K562 (cell line): Measurements from ENCODE around the gene DCP2. TPM values are rescaled to one million over a fixed set of nuclear protein-coding genes. Genes with fewer than 3 reads are reported as not detected.

Source experiments
- C11orf30 ChIP-seq: fragments of 450-650 bp; IDR thresholded peaks from 2 replicates; pipeline ENCODE4 v1.6.1; 2016; ENCODE audit warnings: low read depth, mild to moderate bottlenecking
- CC2D1A ChIP-seq: fragments of 450-650 bp; IDR thresholded peaks from 2 replicates; pipeline ENCODE4 v1.6.1; 2017; ENCODE audit warnings: mild to moderate bottlenecking
- CCAR2 ChIP-seq: fragments of 200-400 bp; formaldehyde crosslinking; IDR thresholded peaks from 2 replicates; pipeline ENCODE4 v1.6.1; 2017; ENCODE audit warnings: mild to moderate bottlenecking, low read depth, low read length
- ERF ChIP-seq: fragments of 450-650 bp; formaldehyde crosslinking; IDR thresholded peaks from 2 replicates; pipeline ENCODE4 v1.4.0; 2020; ENCODE audit warnings: mild to moderate bottlenecking, mixed read lengths
- HNRNPLL ChIP-seq: fragments of 200-400 bp; formaldehyde crosslinking; IDR thresholded peaks from 2 replicates; pipeline ENCODE4 v1.6.1; 2017; ENCODE audit warnings: low read length, low read depth, mild to moderate bottlenecking; ENCODE audit not compliant: poor library complexity, severe bottlenecking
- IFI16 ChIP-seq: fragments of 250-450 bp; sonication (Bioruptor Pico); IDR thresholded peaks from 2 replicates; pipeline ENCODE4 v2.1.2; 2022; ENCODE audit warnings: mild to moderate bottlenecking, inconsistent platforms
- NRF1 ChIP-seq, 2 experiments: fragments of 450-650 bp; IDR thresholded peaks in 1 of 2; conservative IDR thresholded peaks in 1 of 2; 2 replicates each; pipeline ENCODE4 v1.6.1; 2014; ENCODE audit warnings: mild to moderate bottlenecking in 2 of 2
- PCBP1 ChIP-seq: fragments of 200-400 bp; formaldehyde crosslinking; IDR thresholded peaks from 2 replicates; pipeline ENCODE4 v1.6.1; 2018; ENCODE audit warnings: mild to moderate bottlenecking, low read depth, low read length; ENCODE audit not compliant: poor library complexity, severe bottlenecking
- POLR2A ChIP-seq: fragments of 450-650 bp; conservative IDR thresholded peaks from 2 replicates; pipeline ENCODE4 v1.6.1; 2016
- POLR2B ChIP-seq: fragments of 450-650 bp; IDR thresholded peaks from 2 replicates; pipeline ENCODE4 v1.6.1; 2018; ENCODE audit warnings: low read depth; ENCODE audit not compliant: partially characterized antibody
- ZBTB33 ChIP-seq: sonication (generic); formaldehyde crosslinking; IDR thresholded peaks from 2 replicates; pipeline ENCODE4 v1.8.1; 2023; ENCODE audit warnings: mild to moderate bottlenecking, missing genetic modification reagents
- ZC3H8 ChIP-seq: fragments of 450-650 bp; IDR thresholded peaks from 2 replicates; pipeline ENCODE4 v1.6.1; 2017
- ZFX ChIP-seq: sonication (generic); formaldehyde crosslinking; IDR thresholded peaks from 2 replicates; pipeline ENCODE4 v1.8.0; 2022; ENCODE audit warnings: mild to moderate bottlenecking, missing genetic modification reagents, moderate library complexity
- ZNF212 ChIP-seq: fragments of 450-650 bp; formaldehyde crosslinking; IDR thresholded peaks from 2 replicates; pipeline ENCODE4 v1.4.0; 2020; ENCODE audit warnings: mild to moderate bottlenecking
- ZNF75A ChIP-seq: fragments of 450-650 bp; formaldehyde crosslinking; IDR thresholded peaks from 2 replicates; pipeline ENCODE4 v1.4.0; 2020; ENCODE audit warnings: mild to moderate bottlenecking
- polyA plus RNA-seq, 8 experiments: library from polyadenylated mRNA; depleted of rRNA in 4 of 8; stranded (reverse) in 5 of 8; unstranded in 3 of 8; fragments of >200 nt; fragmentation: Nextera tagmentation in 2 of 8; fragmentation: Illumina TruSeq in 1 of 8; extraction: Ambion mirVana in 2 of 8; extraction: Trizol in 1 of 8; gene quantifications; 2 replicates each; pipeline versions ENCODE4 v1.2.1 to v1.2.3, GENCODE V29; 2011 to 2014; ENCODE audit warnings: inconsistent platforms in 1 of 8, missing spikeins in 1 of 8
- total RNA-seq, 7 experiments: library from RNA; depleted of rRNA in 6 of 7; stranded (reverse); fragments of >200 nt in 6 of 7; fragmentation: Illumina TruSeq in 2 of 7; extraction: Trizol in 2 of 7; gene quantifications; 2 replicates each; pipeline versions ENCODE4 v1.2.1 to v1.2.3, GENCODE V29; 2011 to 2021; ENCODE audit warnings: low replicate concordance in 1 of 7
- TF ChIP-seq, protein P1 (sequence below): sonication (generic); formaldehyde crosslinking; IDR thresholded peaks from 2 replicates; pipeline ENCODE4 v1.8.1; 2023; ENCODE audit warnings: mild to moderate bottlenecking, missing genetic modification reagents
- TF ChIP-seq, protein P2 (sequence below): fragments of 250-450 bp; sonication (Bioruptor Pico); IDR thresholded peaks from 2 replicates; pipeline ENCODE4 v1.5.0; 2021; ENCODE audit warnings: mild to moderate bottlenecking, borderline replicate concordance
- TF ChIP-seq, protein P3 (sequence below): fragments of 250-450 bp; sonication (Bioruptor Pico); IDR thresholded peaks from 2 replicates; pipeline ENCODE4 v1.5.0; 2022; ENCODE audit warnings: mild to moderate bottlenecking

The DCP2 gene
- total and polyA plus RNA-seq, 9 of the 15 experiments (the other 6 are each of a cell fraction or from before 2014, with no cell fraction given): 25.9 to 109 (median 46.7) TPM

DNA sequence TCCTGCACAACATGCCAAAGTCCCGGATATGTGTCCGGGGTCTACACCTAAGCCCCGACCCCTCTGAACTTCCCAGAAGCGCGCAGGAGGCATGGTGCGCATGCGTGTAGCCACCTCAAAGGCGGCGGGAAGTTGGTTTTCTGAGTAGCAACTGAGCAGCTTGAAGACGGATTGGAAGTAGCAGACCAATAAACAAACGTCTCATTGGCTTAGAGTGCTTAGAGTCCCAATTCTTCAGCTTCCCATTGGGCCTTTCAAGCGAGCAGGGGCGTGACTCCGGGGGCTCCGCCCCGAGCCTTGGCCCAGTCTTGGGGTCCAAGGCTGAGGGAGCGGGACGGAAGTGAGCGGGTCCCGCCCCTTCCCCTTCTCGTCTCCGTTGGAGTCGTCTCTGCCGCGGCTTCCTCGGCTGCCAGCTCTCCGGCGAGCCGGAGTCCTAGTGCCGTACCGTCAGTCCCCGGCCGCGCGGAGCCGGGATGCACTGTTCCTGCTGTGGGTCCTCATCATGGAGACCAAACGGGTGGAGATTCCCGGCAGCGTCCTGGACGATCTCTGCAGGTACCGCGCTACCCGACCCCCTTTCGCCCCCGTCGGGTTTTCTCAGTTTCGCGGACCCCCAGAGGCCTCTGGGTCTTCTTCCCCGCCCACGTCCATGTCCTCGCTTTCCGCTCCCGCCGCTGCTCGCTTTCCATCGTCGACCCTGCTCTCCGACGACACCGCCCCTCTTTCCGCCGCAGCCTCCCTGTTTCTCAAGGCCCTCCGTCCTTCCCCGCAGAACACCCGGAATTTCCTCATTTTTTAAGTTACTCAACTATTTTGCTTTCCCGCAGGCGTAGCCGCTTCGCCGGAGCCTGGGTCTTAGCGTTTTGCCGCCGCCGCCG, at the start of gene DCP2 (continued):
- TF ChIP-seq, protein P1, sequence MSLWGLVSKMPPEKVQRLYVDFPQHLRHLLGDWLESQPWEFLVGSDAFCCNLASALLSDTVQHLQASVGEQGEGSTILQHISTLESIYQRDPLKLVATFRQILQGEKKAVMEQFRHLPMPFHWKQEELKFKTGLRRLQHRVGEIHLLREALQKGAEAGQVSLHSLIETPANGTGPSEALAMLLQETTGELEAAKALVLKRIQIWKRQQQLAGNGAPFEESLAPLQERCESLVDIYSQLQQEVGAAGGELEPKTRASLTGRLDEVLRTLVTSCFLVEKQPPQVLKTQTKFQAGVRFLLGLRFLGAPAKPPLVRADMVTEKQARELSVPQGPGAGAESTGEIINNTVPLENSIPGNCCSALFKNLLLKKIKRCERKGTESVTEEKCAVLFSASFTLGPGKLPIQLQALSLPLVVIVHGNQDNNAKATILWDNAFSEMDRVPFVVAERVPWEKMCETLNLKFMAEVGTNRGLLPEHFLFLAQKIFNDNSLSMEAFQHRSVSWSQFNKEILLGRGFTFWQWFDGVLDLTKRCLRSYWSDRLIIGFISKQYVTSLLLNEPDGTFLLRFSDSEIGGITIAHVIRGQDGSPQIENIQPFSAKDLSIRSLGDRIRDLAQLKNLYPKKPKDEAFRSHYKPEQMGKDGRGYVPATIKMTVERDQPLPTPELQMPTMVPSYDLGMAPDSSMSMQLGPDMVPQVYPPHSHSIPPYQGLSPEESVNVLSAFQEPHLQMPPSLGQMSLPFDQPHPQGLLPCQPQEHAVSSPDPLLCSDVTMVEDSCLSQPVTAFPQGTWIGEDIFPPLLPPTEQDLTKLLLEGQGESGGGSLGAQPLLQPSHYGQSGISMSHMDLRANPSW (CRISPR knock-in tag): no peak
- TF ChIP-seq ZC3H8 (no peak), PCBP1 (peak; percentile 50), CC2D1A (0 out of 2 replicates have a peak, but pooled peaks have one; percentile 33), POLR2A (peak; percentile 97), POLR2B (peak; percentile 92), ZNF212 (no peak), HNRNPLL (peak; percentile 76), C11orf30 (peak; percentile 46; the same call in 1 of the 2 replicates), ZFX (CRISPR knock-in tag) (peak; percentile 82), ZBTB33 (CRISPR knock-in tag) (0 out of 2 replicates have a peak, but pooled peaks have one; percentile 11), ZNF75A (CRISPR knock-in tag) (no peak), IFI16 (CRISPR knock-in tag) (no peak), ERF (CRISPR knock-in tag) (no peak), CCAR2 (no peak), NRF1 (conservative IDR thresholded peaks at IDR 0.05 in 1 of 2, IDR thresholded peaks at IDR 0.05 in 1 of 2) (peak; percentile 97 to 98)
- TF ChIP-seq, protein P2, sequence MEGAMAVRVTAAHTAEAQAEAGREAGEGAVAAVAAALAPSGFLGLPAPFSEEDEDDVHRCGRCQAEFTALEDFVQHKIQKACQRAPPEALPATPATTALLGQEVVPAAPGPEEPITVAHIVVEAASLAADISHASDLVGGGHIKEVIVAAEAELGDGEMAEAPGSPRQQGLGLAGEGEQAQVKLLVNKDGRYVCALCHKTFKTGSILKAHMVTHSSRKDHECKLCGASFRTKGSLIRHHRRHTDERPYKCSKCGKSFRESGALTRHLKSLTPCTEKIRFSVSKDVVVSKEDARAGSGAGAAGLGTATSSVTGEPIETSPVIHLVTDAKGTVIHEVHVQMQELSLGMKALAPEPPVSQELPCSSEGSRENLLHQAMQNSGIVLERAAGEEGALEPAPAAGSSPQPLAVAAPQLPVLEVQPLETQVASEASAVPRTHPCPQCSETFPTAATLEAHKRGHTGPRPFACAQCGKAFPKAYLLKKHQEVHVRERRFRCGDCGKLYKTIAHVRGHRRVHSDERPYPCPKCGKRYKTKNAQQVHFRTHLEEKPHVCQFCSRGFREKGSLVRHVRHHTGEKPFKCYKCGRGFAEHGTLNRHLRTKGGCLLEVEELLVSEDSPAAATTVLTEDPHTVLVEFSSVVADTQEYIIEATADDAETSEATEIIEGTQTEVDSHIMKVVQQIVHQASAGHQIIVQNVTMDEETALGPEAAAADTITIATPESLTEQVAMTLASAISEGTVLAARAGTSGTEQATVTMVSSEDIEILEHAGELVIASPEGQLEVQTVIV: no peak
- TF ChIP-seq, protein P3, sequence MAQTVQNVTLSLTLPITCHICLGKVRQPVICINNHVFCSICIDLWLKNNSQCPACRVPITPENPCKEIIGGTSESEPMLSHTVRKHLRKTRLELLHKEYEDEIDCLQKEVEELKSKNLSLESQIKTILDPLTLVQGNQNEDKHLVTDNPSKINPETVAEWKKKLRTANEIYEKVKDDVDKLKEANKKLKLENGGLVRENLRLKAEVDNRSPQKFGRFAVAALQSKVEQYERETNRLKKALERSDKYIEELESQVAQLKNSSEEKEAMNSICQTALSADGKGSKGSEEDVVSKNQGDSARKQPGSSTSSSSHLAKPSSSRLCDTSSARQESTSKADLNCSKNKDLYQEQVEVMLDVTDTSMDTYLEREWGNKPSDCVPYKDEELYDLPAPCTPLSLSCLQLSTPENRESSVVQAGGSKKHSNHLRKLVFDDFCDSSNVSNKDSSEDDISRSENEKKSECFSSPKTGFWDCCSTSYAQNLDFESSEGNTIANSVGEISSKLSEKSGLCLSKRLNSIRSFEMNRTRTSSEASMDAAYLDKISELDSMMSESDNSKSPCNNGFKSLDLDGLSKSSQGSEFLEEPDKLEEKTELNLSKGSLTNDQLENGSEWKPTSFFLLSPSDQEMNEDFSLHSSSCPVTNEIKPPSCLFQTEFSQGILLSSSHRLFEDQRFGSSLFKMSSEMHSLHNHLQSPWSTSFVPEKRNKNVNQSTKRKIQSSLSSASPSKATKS (CRISPR knock-in tag): no peak
